Measurements from ENCODE around the gene NTN5. TPM values are rescaled to one million over a fixed set of nuclear protein-coding genes. Genes with fewer than 3 reads are reported as not detected.

NTN5 gene
- total and polyA plus RNA-seq, 2 experiments from 2014 or later, result 0.33 TPM; not detected in 1

- TF ChIP-seq CTCF (IDR thresholded peaks at IDR 0.05; ENCODE audit: poor library complexity) (no peak), EZH2 (IDR thresholded peaks at IDR 0.05; ENCODE audit: borderline replicate concordance) (no peak), EZH2phosphoT487 (IDR thresholded peaks at IDR 0.05; ENCODE audit: low read depth, severe bottlenecking, unreplicated experiment) (no peak)
- peak overlapping the region; percentile 85 for H3K4me2 ChIP-seq
- no peak overlapping the region for H3K4me3 ChIP-seq
- peak overlapping the region; percentile 22 for H2AFZ ChIP-seq
- H3K27ac ChIP-seq, result peak overlapping the region; percentile 89
- no peaks in the 10 kb centered on the region for H4K20me1 ChIP-seq (ENCODE audit: insufficient read depth, poor library complexity, severe bottlenecking)
- no peaks in the 10 kb centered on the region for H3K9me2 ChIP-seq (replicated peaks; ENCODE audit: insufficient read depth)
- H3K9me3 ChIP-seq (ENCODE audit: low read depth), result no peaks in the 10 kb centered on the region
- peaks cover 16% of the 10 kb centered on the region for H3K79me2 ChIP-seq
- peaks cover 27% of the 10 kb centered on the region for H3K4me1 ChIP-seq (ENCODE audit: insufficient read depth)
- H3K27me3 ChIP-seq, result no peaks in the 10 kb centered on the region
- DNase-seq (ENCODE audit: low spot score), result peak; percentile 82
- 37% methylated on average over 6 of the region's 24 CpGs for WGBS (ENCODE audit: low lambda C conversion rate, missing lambda C conversion rate)
- H3K36me3 ChIP-seq (replicated peaks; ENCODE audit: insufficient read depth, low read depth), result no peaks in the 10 kb centered on the region
Measured at GRCh38 chr19:48716562-48717291, 43.9 kb upstream of the NTN5 start.

- Histone ChIP-seq H3K9me3 (ENCODE audit: low read depth) (no peaks in the 10 kb centered on the region), H3K4me2 (peak overlapping the region; percentile 85), H2AFZ (no peak overlapping the region), H3K4me1 (ENCODE audit: insufficient read depth) (peaks cover 27% of the 10 kb centered on the region), H3K9me2 (replicated peaks; ENCODE audit: insufficient read depth) (no peaks in the 10 kb centered on the region), H3K27ac (peak overlapping the region; percentile 89), H4K20me1 (ENCODE audit: insufficient read depth, poor library complexity, severe bottlenecking) (no peaks in the 10 kb centered on the region), H3K4me3 (no peak overlapping the region), H3K36me3 (replicated peaks; ENCODE audit: insufficient read depth, low read depth) (no peaks in the 10 kb centered on the region), H3K27me3 (no peaks in the 10 kb centered on the region), H3K79me2 (peaks cover 16% of the 10 kb centered on the region)
- WGBS (ENCODE audit: low lambda C conversion rate, missing lambda C conversion rate), result 86% methylated on average over 15 of the region's 19 CpGs
- TF ChIP-seq CTCF (IDR thresholded peaks at IDR 0.05; ENCODE audit: poor library complexity) (no peak), EZH2 (IDR thresholded peaks at IDR 0.05; ENCODE audit: borderline replicate concordance) (no peak), EZH2phosphoT487 (IDR thresholded peaks at IDR 0.05; ENCODE audit: low read depth, severe bottlenecking, unreplicated experiment) (no peak)
- DNase-seq (ENCODE audit: low spot score), result peak; percentile 25
Measured at GRCh38 chr19:48715681-48716171, 42.9 kb upstream of the NTN5 start.

- peaks cover 27% of the 10 kb centered on the region for H3K4me1 ChIP-seq (ENCODE audit: insufficient read depth)
- H3K27ac ChIP-seq, result peak overlapping the region; percentile 89
- TF ChIP-seq EZH2phosphoT487 (IDR thresholded peaks at IDR 0.05; ENCODE audit: low read depth, severe bottlenecking, unreplicated experiment) (no peak), EZH2 (IDR thresholded peaks at IDR 0.05; ENCODE audit: borderline replicate concordance) (no peak), CTCF (IDR thresholded peaks at IDR 0.05; ENCODE audit: poor library complexity) (no peak)
- H3K27me3 ChIP-seq, result no peaks in the 10 kb centered on the region
- H2AFZ ChIP-seq, result peak overlapping the region; percentile 27
- no peaks in the 10 kb centered on the region for H3K9me2 ChIP-seq (replicated peaks; ENCODE audit: insufficient read depth)
- WGBS (ENCODE audit: low lambda C conversion rate, missing lambda C conversion rate), result 75% methylated on average over 24 of the region's 26 CpGs
- no peaks in the 10 kb centered on the region for H3K36me3 ChIP-seq (replicated peaks; ENCODE audit: insufficient read depth, low read depth)
- no peaks in the 10 kb centered on the region for H3K9me3 ChIP-seq (ENCODE audit: low read depth)
- no peak for DNase-seq (ENCODE audit: low spot score)
- H3K79me2 ChIP-seq, result peaks cover 16% of the 10 kb centered on the region
- H4K20me1 ChIP-seq (ENCODE audit: insufficient read depth, poor library complexity, severe bottlenecking), result no peaks in the 10 kb centered on the region
- peak overlapping the region; percentile 85 for H3K4me2 ChIP-seq
- H3K4me3 ChIP-seq, result peak overlapping the region; percentile 17
Measured at GRCh38 chr19:48714759-48715675, 42.2 kb upstream of the NTN5 start.
